HL-60 (cell line): ENCODE measurements around the gene ANKRD28.

Experiments used
- POLR2AphosphoS5 ChIP-seq: IDR thresholded peaks from 2 replicates; pipeline ENCODE4 v1.6.1; 2012; ENCODE audit warnings: low read depth
- TF ChIP-seq, protein P1 (sequence below): IDR thresholded peaks from one replicate; pipeline ENCODE4 v1.5.1; 2011; ENCODE audit warnings: low read length, control low read depth, inconsistent platforms; ENCODE audit not compliant: insufficient read depth
- TF ChIP-seq, protein P2 (sequence below): IDR thresholded peaks from 2 replicates; pipeline ENCODE4 v1.6.1; 2012; ENCODE audit warnings: low read depth; ENCODE audit not compliant: insufficient replicate concordance

DNA sequence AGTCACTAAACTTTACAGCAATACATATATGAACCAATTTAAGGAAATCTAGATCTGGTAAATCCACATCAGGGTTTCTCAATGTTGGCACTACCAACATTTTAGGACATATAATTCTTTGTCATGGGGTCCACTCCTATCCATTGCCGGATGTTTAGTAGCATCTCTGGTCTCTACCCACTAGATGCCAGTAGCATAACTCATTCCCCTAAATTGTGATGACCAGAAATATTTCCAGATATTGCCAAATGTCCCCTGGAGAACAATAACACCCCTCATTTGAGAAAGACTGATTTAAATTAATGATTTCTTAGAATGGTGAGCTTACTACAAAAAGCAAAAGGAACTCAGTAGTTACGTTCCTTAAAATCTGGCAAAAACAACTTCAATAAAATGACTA lies 23.1 kb upstream of the ANKRD28 start:
- TF ChIP-seq, protein P1, sequence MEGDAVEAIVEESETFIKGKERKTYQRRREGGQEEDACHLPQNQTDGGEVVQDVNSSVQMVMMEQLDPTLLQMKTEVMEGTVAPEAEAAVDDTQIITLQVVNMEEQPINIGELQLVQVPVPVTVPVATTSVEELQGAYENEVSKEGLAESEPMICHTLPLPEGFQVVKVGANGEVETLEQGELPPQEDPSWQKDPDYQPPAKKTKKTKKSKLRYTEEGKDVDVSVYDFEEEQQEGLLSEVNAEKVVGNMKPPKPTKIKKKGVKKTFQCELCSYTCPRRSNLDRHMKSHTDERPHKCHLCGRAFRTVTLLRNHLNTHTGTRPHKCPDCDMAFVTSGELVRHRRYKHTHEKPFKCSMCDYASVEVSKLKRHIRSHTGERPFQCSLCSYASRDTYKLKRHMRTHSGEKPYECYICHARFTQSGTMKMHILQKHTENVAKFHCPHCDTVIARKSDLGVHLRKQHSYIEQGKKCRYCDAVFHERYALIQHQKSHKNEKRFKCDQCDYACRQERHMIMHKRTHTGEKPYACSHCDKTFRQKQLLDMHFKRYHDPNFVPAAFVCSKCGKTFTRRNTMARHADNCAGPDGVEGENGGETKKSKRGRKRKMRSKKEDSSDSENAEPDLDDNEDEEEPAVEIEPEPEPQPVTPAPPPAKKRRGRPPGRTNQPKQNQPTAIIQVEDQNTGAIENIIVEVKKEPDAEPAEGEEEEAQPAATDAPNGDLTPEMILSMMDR = no peak
- TF ChIP-seq, protein P2, sequence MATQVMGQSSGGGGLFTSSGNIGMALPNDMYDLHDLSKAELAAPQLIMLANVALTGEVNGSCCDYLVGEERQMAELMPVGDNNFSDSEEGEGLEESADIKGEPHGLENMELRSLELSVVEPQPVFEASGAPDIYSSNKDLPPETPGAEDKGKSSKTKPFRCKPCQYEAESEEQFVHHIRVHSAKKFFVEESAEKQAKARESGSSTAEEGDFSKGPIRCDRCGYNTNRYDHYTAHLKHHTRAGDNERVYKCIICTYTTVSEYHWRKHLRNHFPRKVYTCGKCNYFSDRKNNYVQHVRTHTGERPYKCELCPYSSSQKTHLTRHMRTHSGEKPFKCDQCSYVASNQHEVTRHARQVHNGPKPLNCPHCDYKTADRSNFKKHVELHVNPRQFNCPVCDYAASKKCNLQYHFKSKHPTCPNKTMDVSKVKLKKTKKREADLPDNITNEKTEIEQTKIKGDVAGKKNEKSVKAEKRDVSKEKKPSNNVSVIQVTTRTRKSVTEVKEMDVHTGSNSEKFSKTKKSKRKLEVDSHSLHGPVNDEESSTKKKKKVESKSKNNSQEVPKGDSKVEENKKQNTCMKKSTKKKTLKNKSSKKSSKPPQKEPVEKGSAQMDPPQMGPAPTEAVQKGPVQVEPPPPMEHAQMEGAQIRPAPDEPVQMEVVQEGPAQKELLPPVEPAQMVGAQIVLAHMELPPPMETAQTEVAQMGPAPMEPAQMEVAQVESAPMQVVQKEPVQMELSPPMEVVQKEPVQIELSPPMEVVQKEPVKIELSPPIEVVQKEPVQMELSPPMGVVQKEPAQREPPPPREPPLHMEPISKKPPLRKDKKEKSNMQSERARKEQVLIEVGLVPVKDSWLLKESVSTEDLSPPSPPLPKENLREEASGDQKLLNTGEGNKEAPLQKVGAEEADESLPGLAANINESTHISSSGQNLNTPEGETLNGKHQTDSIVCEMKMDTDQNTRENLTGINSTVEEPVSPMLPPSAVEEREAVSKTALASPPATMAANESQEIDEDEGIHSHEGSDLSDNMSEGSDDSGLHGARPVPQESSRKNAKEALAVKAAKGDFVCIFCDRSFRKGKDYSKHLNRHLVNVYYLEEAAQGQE = no peak
- no peak for TF ChIP-seq POLR2AphosphoS5
